ENCODE results near the gene CAMSAP3.

Gene CAMSAP3

DNA sequence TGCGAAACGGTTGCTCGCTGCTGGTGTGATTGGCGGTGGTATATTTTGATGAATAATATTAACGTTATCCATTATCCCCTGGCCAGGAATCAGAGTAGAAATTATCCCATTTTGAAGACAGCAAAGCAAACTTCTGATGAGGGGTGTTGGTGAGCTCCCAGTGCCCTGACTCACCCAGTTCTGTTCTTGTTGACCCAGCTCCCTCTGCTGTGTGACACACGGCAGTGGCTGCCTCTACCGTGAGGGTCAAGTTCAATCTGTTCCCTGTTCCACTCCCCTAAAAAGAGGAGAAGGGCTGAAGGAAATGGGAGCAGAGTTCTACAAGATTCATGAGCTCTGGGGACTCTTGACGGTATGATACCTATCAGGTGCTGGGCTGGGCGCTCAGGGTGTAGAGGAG lies 2.0 kb downstream of the CAMSAP3 start:
- Histone ChIP-seq H4K20me1 (ENCODE audit: insufficient read depth, low read length) (no peaks in the 10 kb centered on the region), H3K9ac (ENCODE audit: low read length) (no peak overlapping the region), H2AFZ (ENCODE audit: low read length) (no peak overlapping the region), H3K27ac (ENCODE audit: low read length) (no peak overlapping the region), H3K9me3 (replicated peaks; ENCODE audit: insufficient read depth, low read length) (no peaks in the 10 kb centered on the region), H3K4me2 (ENCODE audit: low read depth, low read length) (no peak overlapping the region), H3K4me3 (ENCODE audit: low read length) (no peak overlapping the region), H3K36me3 (replicated peaks; ENCODE audit: insufficient read depth, low read length) (no peaks in the 10 kb centered on the region), H3K27me3 (replicated peaks; ENCODE audit: insufficient read depth, low read length) (peaks cover 69% of the 10 kb centered on the region), H3K4me1 (ENCODE audit: low read length) (no peaks in the 10 kb centered on the region), H3K9me2 (replicated peaks; ENCODE audit: insufficient read depth, low read length) (no peaks in the 10 kb centered on the region), H3F3A (ENCODE audit: insufficient read depth, low read length) (no peaks in the 10 kb centered on the region), H3K79me2 (ENCODE audit: low read length) (no peaks in the 10 kb centered on the region)
- no peak for DNase-seq
- TF ChIP-seq EZH2phosphoT487 (IDR thresholded peaks at IDR 0.05; ENCODE audit: low read length) = no peak
- TF ChIP-seq EZH2 (optimal IDR thresholded peaks at IDR 0.05; ENCODE audit: low read depth, low read length) = no peak
- TF ChIP-seq, protein P1, sequence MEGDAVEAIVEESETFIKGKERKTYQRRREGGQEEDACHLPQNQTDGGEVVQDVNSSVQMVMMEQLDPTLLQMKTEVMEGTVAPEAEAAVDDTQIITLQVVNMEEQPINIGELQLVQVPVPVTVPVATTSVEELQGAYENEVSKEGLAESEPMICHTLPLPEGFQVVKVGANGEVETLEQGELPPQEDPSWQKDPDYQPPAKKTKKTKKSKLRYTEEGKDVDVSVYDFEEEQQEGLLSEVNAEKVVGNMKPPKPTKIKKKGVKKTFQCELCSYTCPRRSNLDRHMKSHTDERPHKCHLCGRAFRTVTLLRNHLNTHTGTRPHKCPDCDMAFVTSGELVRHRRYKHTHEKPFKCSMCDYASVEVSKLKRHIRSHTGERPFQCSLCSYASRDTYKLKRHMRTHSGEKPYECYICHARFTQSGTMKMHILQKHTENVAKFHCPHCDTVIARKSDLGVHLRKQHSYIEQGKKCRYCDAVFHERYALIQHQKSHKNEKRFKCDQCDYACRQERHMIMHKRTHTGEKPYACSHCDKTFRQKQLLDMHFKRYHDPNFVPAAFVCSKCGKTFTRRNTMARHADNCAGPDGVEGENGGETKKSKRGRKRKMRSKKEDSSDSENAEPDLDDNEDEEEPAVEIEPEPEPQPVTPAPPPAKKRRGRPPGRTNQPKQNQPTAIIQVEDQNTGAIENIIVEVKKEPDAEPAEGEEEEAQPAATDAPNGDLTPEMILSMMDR (IDR thresholded peaks at IDR 0.05; ENCODE audit: low read length) = no peak

- Histone ChIP-seq H3K4me1 (ENCODE audit: low read length) (no peaks in the 10 kb centered on the region), H3K9me2 (replicated peaks; ENCODE audit: insufficient read depth, low read length) (no peaks in the 10 kb centered on the region), H3K9ac (ENCODE audit: low read length) (no peak overlapping the region), H3K4me2 (ENCODE audit: low read depth, low read length) (no peak overlapping the region), H3K27me3 (replicated peaks; ENCODE audit: insufficient read depth, low read length) (peaks cover 69% of the 10 kb centered on the region), H3K4me3 (ENCODE audit: low read length) (no peak overlapping the region), H2AFZ (ENCODE audit: low read length) (no peak overlapping the region), H3K79me2 (ENCODE audit: low read length) (no peaks in the 10 kb centered on the region), H3K36me3 (replicated peaks; ENCODE audit: insufficient read depth, low read length) (no peaks in the 10 kb centered on the region), H3F3A (ENCODE audit: insufficient read depth, low read length) (no peaks in the 10 kb centered on the region), H3K9me3 (replicated peaks; ENCODE audit: insufficient read depth, low read length) (no peaks in the 10 kb centered on the region), H3K27ac (ENCODE audit: low read length) (no peak overlapping the region), H4K20me1 (ENCODE audit: insufficient read depth, low read length) (no peaks in the 10 kb centered on the region)
- DNase-seq = no peak
- TF ChIP-seq EZH2 (optimal IDR thresholded peaks at IDR 0.05; ENCODE audit: low read depth, low read length) (no peak), EZH2phosphoT487 (IDR thresholded peaks at IDR 0.05; ENCODE audit: low read length) (no peak)
- TF ChIP-seq, protein P1 (IDR thresholded peaks at IDR 0.05; ENCODE audit: low read length) = no peak
Measured at GRCh38 chr19:7598180-7598579, 2.5 kb downstream of the CAMSAP3 start.

GRCh38 chr19:7600721-7601120 lies 5.1 kb downstream of the CAMSAP3 start:
- Histone ChIP-seq H3K9me3 (replicated peaks; ENCODE audit: insufficient read depth, low read length) (no peaks in the 10 kb centered on the region), H3K27me3 (replicated peaks; ENCODE audit: insufficient read depth, low read length) (peaks cover 65% of the 10 kb centered on the region), H3K4me1 (ENCODE audit: low read length) (no peaks in the 10 kb centered on the region), H3K79me2 (ENCODE audit: low read length) (no peaks in the 10 kb centered on the region), H4K20me1 (ENCODE audit: insufficient read depth, low read length) (no peaks in the 10 kb centered on the region), H3K9ac (ENCODE audit: low read length) (no peak overlapping the region), H3K9me2 (replicated peaks; ENCODE audit: insufficient read depth, low read length) (no peaks in the 10 kb centered on the region), H3F3A (ENCODE audit: insufficient read depth, low read length) (no peaks in the 10 kb centered on the region), H3K4me3 (ENCODE audit: low read length) (no peak overlapping the region), H3K27ac (ENCODE audit: low read length) (no peak overlapping the region), H3K4me2 (ENCODE audit: low read depth, low read length) (no peak overlapping the region), H2AFZ (ENCODE audit: low read length) (no peak overlapping the region), H3K36me3 (replicated peaks; ENCODE audit: insufficient read depth, low read length) (no peaks in the 10 kb centered on the region)
- TF ChIP-seq EZH2 (optimal IDR thresholded peaks at IDR 0.05; ENCODE audit: low read depth, low read length) = no peak
- TF ChIP-seq, protein P1 (IDR thresholded peaks at IDR 0.05; ENCODE audit: low read length) = no peak
- TF ChIP-seq EZH2phosphoT487 (IDR thresholded peaks at IDR 0.05; ENCODE audit: low read length) = no peak
- no peak for DNase-seq

Data from MM.1S (cell line).